ENCODE measurements around the gene ZNF487. TPM values are rescaled to one million over a fixed set of nuclear protein-coding genes. Genes with fewer than 3 reads are reported as not detected.

ZNF487 gene
- total and polyA plus RNA-seq, 10 of the 15 experiments (the other 5 are each of a cell fraction or from before 2014, with no cell fraction given): 0.74 to 2.1 (median 1.1) TPM

- Histone ChIP-seq H3K4me1 (ENCODE audit: control insufficient read depth, insufficient read depth, low read length) (no peaks in the 10 kb centered on the region), H3K79me2 (ENCODE audit: control insufficient read depth, insufficient read depth, low read length) (peaks cover 28% of the 10 kb centered on the region), H4K20me1 (ENCODE audit: control insufficient read depth, insufficient read depth) (peaks cover 14% of the 10 kb centered on the region), H3K4me2 (ENCODE audit: control insufficient read depth, insufficient read depth) (no peak overlapping the region), H3K27me3 (replicated peaks in 1 of 2; ENCODE audit: control insufficient read depth in 2 of 2, insufficient read depth in 2 of 2, low read length in 1 of 2) (no peaks in the 10 kb centered on the region), H3K9ac (ENCODE audit: control insufficient read depth, insufficient read depth, low read length) (no peak overlapping the region), H3K4me3 (no peak overlapping the region), H3K9me3 (replicated peaks; ENCODE audit: control insufficient read depth, insufficient read depth, low read length) (no peaks in the 10 kb centered on the region), H2AFZ (ENCODE audit: control insufficient read depth, low read depth, low read length) (no peak overlapping the region), H3K36me3 (ENCODE audit: control insufficient read depth in 2 of 2, insufficient read depth in 2 of 2, low read length in 1 of 2) (peaks cover 33 to 47% of the 10 kb centered on the region in 2 experiments), H3K27ac (ENCODE audit: control insufficient read depth, insufficient read depth) (no peak overlapping the region)
- no peak for DNase-seq (ENCODE audit: low read depth, low spot score)
- ChIA-PET CTCF (interaction anchor here (0.7 kb wide), 1 partner anchor 18 kb away, joined by 3 read pairs; no protein-coding TSS in a partner anchor), POLR2A (no interaction called here), SMC1A (ENCODE audit: uncharacterized antibody, unreplicated experiment) (no interaction called here), RAD21 (ENCODE audit: unreplicated experiment) (no interaction called here)
- in situ Hi-C loops (cut with MboI): loop anchor here (25.0 kb wide), 2 partner anchors 100 to 600 kb away; partner anchors contain the start of gene BMS1
- FAIRE-seq: no peak
- WGBS (ENCODE audit: insufficient coverage, insufficient replicate concordance, low lambda C conversion rate, missing lambda C conversion rate): 3% methylated on average over 5 of the region's 5 CpGs
- BruUV-seq (replicated peaks): no TSS peak
- ATAC-seq: no peak
- intact Hi-C loops (cut with micrococcal nuclease; ENCODE audit: unreplicated experiment): no loop called here
- TF ChIP-seq FOXK2 (IDR thresholded peaks at IDR 0.05) (no peak), ZNF384 (IDR thresholded peaks at IDR 0.05; ENCODE audit: borderline replicate concordance, low read depth, low read length) (no peak), PBX3 (IDR thresholded peaks at IDR 0.05; ENCODE audit: insufficient replicate concordance, low read depth, low read length) (no peak), TAF1 (IDR thresholded peaks at IDR 0.05; ENCODE audit: borderline replicate concordance, low read depth, low read length) (no peak), BHLHE40 (IDR thresholded peaks at IDR 0.05; ENCODE audit: borderline replicate concordance in 1 of 2, low read depth in 2 of 2, low read length in 1 of 2) (no peak), EED (IDR thresholded peaks at IDR 0.05; ENCODE audit: low read depth) (no peak), IKZF1 (conservative IDR thresholded peaks at IDR 0.05) (no peak), HDAC2 (IDR thresholded peaks at IDR 0.05) (no peak)
These were observed 49.3 kb upstream of the ZNF487 start for GRCh38 chr10:43387678-43388032.

Data from GM12878 (cell line).